Activated T-cell treated with anti-CD3 and anti-CD28 coated beads, Interleukin-2, amount 50 U/mL, for 1 hour (primary cell): Measurements from ENCODE around the gene PCCA.
"Not testable (repeated sequence)": the region's sequence is repeated elsewhere in the genome, so short reads cannot be mapped to it uniquely, and the experiment has no call there.

Source experiments
- DNase-seq: peaks from one replicate; pipeline ENCODE4 v3.0.0-alpha.2; 2020

The PCCA gene

DNA sequence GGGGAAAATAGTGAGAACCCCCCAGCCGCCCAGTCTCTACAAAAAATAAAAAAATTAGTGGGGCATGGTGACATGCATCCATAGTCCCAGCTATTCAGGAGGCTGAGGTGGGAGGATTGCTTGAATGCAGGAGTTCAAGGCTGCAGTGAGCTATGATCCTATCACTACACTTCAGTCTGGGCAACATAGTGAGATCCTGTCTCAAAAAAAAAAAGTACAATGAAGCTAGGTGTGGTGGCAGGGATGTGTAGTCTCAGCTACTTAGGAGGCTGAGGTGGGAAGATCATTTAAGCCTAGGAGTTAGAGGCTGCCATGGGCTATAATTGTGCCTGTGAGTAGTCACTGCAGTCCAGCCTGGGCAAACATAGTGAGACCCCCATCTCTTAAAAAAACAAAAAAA lies 8.9 kb downstream of the PCCA start:
- no peak for DNase-seq

DNA sequence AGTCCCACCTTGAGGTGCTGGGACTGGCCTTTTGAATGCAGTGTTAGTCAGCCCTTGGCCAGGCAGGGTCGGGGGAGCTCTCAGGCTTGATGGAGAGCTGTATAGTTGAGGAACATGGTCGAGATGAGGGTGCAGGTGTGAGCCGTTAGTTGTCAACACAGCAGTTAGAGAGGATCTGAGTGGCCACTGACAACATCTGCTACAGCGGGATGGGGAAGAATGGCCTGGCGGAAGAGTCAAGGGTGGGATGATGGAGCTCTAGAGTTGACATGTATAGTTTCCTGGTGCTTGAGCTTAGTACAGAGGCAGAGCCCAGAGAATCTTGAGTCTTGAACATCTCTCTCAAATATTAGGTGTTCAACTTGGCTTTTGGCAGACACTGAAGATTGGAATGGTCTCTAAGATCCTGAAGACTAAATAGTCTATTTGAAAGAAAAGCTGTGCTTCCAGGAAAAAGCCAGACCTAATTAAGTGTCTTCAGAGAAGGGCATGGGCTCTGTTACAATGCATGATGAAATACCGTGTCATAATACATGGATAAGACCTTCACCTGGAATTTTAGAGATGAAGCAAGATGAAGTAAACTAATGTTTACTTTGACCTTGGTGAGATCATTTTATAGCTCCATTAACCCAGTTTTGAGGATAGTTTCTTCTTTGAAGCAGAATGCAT lies 9.7 kb downstream of the PCCA start:
- no peak for DNase-seq

DNA sequence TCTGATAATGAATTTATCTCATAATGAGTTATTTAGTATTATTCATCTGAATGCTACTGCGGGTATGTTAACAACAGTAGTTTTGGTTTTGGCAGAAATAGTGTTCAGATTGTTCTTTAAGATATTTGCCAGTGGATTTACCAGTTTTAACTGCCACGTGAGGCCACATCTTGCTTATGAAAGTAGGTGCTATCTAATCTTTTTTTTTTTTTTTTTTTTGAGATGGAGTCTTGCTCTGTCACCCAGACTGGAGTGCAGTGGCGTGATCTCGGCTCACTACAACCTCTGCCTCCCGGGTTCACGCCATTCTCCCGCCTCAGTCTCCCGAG lies 10.2 kb downstream of the PCCA start:
- not testable (repeated sequence) for DNase-seq

DNA sequence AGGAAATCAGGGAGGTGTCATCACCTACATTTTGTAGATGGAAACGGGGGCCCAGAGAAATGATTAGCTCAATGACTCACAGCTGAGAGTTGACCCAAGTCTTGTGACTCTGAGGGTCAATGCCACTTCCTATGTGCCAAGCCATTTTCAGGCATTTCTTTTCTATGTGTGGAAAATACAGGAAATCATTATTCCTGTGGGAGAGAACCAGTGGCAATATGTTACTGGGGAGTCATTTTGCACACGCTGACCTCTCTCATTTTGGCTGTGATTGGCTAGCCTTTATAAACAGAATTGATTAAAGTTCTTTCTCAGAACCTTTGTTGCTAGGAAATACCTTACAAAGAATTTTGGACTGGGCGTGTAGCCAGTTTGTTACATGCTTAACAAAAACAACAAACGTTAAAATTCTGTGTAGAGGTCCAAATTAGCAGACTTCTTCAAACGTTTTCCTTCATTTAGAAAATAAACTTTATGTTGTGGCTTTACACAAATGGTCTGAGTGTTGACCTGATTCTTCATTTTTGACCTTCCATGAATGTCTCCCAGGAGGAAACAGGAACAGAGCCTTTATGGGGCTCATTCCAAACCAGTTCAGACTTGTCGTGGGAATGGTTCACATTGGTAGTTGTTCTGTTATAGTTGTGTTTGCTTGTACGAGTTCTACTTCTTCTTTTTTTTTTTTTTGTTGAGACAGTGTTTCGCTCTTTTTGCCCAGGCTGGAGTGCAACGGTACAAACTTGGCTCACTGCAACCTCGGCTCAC lies 11.4 kb downstream of the PCCA start:
- no peak for DNase-seq

DNA sequence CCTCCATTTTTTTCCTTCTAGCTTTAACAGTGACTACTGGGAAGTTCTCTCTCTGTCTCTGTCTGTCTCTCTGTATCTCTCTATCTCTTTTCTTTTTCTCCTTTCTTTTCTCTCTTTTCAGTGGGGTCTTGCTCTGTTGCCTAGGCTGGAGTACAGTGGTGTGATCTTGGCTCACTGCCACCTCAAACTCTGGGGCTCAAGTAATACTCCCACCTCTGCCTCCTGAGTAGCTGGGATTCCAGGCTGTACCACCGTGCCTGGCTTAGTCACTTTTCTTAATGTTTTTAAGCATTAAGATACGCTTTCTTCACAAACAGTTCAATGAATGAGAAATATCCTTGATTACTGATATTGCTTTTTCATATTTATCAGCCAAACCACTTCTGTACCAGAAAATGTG lies 13.1 kb downstream of the PCCA start:
- no peak for DNase-seq

DNA sequence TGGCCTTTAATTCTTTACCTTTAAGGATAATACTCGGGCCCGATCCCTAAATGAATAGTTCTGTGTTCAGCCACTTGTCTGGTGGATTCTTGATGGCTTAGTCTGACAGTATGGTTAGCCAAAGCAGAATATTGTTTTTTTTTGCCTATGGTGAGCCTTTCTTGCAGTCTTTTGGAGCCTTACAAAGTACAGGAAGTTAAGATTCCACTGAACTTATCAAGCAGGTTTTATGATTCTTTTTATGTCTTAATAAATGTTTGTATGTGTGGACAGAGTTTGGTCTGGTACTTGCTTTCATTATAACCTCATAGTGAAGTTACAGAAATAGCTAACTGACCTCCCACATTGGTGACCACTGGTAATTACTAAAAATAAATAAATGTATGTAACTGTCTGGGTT lies 17.1 kb downstream of the PCCA start:
- no peak for DNase-seq

DNA sequence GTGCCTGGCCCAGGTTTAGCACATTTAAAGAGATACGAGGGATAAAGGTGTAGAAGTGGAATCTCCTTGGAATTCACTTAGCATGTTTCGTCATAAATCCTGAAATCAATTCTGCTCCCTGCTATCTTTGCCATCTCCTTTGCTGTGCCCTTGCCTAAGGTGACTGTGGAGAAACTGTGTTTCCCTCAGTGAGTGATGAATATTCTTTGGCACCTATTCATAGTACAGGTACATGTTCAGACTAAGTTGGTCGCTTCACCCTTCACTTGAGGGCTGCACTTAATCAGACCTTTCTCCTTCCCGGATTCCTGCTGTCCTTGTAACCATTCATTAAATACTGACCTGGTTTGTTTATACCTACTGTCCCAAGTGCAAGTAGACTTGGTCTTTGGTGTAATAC lies 17.8 kb downstream of the PCCA start:
- no peak for DNase-seq

DNA sequence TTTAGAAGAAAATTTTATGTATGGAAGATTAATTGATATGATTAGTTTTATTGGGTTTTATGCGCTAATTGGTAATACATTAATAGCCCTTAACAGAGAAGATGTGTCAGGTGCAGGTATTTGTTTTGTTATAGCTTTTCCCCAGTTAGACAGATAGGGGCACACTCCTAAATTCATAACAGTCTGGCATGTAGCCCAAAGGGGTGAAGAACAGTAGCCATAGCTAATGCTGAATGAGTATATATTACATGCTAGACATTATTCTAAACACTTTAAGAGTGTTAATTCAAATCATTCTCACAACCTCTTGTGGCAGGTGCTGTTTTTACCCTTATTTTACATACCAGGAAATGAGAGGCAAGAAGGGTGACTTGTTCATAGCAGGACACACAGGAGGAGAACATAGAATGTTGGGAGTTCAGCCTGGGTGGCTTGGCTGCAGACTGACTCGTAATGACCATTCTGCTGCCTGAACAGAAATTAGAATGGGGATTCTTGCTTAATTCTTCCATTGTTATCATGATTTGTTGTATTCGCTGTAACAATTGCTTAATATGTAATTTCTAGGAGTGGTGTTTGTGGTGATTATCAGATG lies 20.1 kb downstream of the PCCA start:
- no peak for DNase-seq

DNA sequence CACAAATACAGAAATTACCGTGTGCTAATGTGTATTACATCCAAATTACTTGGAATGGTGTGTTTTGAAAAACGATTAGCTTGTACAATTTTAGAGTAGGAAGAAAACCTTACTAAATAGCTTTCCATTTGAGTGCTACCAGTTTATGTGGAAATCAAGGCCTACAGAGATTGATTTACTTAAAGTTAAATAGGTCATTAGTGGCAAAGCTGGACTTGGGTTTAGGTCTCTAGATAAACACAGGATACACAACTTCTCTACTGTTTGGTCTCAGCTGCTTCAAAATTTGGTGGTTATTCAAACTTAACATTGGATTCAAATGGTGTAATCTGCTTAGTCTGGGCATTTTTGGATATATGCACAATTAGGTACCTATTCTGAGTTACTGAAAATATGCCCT lies 21.4 kb downstream of the PCCA start:
- no peak for DNase-seq

DNA sequence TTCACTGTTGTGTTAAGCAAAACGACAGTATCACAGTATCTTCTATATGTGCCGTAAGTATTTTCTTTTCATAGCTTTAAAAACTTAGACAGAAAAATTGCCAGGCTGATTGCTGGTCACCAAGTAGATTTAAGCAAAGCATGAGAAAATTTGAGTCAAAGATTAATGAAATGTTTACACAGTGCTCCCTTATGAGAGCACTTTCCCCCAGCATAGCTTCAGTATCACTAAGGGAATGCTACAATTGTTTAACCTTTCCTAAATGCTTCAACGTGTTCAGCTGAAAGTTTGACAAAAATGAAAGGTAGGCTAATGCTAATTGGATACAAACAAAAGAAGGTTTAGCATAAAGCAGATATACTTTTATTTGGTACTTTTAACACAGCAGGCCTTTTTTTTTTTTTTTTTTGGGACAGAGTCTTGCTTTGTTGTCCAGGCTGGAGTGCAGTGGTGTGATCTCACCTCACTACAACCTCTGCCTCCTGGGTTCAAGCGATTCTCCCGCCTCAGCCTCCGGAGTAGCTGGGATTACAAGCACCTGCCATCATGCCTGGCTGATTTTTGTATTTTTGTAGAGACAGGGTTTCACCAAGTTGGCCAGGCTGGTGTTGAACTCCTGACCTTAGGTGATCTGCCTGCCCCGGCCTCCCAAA lies 23.4 kb downstream of the PCCA start:
- no peak for DNase-seq

DNA sequence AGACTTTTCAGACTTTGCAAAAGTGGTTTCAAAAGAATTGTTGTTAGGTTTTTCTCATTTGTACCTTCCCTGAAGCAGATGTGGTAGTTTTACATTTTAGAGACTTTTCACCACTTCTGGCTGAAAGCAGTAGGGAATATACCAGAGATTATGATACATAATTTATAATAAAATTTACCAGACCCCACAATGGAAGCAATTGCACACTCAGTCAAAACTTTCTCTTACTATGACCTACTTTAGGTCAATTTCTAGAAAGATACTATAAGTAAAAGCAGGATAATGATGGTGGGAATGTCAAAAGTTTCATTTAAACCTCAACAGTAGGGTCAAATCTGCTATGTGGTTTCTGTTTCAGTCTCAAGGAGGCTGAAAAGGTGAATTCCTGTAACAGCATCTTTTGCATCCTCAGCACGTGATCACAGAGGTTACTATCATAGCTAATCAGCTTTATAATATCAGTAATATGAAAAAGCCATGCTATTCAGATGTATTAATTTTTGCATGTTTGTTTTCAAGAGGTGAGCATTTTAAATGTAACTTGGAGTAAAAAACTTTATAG lies 26.9 kb downstream of the PCCA start:
- no peak for DNase-seq

DNA sequence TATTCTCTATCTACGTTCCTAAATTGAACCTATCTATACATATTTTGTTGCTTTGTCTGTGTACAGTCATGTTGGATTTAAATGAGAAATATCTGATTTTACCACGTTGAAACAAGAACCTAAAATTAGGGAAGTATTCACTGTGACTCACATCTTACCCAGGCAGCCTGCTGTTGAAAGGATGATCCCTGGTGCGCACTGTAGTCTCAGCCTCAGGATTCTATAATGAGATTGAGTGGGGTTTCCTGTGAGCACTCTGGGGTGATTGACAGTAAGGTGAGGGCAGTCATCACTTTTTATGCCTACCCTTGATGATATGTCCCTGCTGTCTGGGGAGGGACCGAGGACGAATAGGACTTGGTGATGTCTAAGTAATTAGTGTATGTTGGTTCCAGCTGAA lies 35.4 kb downstream of the PCCA start:
- DNase-seq: no peak

DNA sequence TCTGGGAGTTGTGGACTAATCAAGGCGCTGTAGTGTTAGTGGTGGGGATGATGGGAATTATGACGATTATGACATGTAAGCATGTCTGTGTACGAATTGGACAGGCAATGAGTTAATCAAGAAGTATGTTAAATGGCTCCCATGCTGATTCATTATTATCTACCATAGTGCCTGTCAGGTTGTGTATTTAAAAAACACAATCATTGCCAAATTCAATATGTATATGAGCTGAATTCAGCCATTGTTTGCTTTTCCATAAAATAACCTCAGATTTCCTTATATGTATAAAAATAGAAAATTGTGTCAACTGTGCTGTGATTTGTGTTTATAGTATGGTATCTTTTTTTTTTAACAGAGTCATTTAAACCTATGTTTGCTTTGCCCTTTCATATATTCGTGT lies 37.1 kb downstream of the PCCA start:
- DNase-seq: no peak

DNA sequence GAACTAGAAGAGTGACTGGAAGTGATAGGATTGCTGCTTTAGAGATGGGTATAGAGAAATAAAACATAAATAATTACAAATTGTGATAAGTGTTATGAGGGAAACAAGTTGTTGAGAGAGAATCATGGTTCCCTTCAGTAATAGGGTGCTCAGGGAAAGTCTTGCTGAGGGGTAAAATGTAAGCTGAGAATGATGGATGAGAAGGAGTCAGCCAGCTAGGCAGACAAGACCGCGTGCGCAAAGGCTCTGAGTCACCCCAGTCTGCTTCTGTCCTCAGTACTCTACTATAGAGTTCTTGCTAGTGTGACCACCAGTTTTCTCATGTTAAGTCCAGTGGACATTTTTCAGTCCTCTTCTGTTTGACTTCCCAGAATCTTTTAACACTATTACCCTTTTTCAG lies 39.5 kb downstream of the PCCA start:
- no peak for DNase-seq

DNA sequence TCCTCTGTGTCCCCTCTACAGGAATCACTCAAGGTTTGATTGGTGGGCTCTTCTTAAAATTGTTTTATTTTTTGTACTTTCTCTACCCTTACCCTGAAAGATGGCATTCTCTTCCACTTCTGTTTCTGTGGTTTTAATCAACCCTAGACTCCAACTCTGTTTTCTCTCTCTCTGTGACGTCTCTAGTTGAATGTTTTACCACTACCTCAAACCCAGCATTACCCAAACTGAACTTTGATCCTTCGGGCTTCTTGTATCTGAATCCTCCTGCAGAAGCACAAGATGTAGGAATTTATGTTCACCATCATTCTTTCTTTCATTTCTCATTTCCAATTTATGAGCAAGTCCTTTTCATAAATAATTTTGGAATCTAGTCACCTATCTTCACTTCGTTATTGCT lies 39.9 kb downstream of the PCCA start:
- DNase-seq: no peak

DNA sequence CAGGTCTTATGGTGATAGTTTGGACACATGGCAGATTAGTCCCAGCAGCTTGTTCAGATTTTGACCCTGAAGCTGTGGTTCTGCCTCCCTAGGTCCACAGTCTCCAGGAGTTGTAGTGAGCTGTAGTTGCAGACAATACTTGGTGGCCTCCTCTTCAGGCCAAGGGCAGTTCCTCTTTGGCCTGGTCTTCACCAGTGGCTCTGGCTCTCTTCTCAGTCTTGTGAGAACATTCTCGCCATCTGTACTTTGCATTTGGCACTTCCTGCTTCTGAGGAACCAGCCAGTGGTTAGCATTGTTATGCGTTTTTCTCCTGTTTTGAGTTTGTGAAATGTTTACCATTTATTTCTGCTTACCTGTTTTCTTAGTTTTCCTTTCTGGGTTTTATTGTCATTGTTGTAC lies 40.7 kb downstream of the PCCA start:
- DNase-seq: no peak

DNA sequence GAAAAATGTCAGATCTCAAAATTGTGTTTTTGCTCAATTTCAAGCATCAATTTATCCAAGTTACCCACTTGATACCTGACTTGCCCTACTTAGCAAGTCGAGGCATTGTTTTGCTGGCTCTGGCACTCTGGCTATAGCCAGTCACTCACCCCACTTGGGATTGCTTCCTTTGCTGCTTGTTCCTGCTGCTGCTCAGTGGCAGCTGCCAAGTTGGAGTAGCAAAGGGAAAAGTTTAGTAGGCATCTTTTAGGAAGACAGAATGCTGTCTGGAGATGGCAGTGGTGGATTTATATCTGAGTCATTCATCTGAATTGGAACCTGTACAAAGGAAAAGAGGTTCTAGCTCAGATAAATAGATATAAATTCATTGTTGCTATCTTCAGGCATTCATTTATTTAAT lies 41.2 kb downstream of the PCCA start:
- DNase-seq: no peak

DNA sequence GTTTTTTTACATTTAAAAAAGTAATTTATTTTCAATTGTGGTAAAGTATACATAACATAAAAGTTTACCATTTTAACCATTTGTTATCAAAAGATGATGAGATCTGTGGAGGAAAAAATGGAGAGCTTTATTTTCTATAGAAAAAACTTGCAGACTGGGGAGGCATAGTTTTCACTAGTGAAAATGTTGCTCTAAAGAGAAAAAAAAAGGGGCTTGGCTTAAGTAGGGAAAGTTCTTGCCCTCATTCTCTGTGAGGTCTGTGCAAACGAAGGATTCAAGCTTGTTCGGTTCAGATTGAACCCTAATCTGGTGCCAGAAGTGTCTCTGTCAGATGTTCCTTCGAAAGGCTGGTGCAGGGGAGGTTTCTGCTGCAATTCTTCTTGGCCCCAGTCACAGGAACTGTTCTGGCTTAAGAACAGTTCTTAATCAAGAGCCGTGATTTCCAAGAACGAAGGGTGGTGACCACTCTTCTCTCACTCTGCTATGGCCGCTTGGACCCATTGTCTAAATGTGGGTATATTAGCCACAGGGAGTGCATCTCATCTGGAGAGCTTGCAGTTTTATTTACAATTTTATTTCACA lies 42.1 kb downstream of the PCCA start:
- DNase-seq: no peak

DNA sequence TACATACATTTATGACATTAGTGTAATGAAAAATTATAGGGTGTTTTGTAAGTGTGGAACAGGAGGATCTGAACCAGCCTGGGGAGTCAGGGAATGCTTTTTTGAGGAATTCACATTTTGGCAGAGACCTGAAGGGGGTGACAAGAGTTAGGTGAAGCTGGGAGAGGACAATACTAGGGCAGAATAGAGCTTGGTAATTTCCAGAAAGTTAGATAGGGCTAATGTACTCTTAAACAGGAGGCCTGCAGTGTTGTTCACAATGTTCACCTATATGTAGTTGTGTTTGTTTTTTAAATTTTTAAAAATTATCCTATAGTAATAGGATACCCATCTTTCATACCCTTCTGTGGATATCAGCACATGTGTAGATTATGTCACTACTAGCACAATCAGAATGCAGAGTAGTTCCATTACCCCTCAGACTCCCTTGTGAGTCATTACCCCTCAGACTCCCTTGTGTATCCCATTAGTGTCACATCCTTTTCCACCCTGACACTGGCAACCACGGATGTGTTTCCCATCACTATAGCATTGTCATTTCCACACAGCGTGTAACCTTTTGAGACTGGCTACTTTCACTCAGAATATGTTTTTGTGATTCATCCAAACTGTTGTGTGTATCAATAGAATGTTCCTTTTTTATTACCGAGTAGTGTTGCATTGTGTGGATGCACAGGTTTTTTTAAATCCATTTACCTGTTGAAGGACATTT lies 43.1 kb downstream of the PCCA start:
- no peak for DNase-seq

DNA sequence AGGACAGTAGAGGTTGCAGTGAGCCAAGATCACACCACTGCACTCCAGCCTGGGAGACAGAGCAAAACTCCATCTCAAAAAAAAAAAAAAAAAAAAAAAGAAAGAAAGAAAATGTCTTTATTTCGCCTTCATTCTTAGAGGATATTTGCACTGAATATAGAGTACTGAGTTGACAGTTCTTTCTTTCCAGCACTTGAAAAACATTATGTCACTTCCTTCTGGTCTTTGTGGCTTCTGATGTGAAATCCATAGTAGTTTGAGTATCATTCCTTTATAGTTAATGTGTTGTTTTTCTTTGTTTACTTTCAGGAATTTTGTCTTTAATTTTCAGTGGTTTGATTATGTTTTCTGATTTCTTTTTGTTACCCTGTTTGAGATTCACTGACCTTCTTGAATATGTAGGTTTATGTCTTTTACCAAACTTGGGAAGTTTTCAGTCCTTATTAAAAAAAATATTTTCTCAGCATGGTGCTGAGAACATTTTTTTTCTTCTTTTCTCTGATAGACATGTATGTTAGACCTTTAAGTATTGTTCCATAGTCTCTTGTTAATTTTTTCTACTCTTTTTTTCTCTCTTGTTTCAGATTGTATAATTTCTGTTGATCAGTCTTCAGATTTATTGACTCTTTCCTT lies 50.1 kb downstream of the PCCA start:
- no peak for DNase-seq

DNA sequence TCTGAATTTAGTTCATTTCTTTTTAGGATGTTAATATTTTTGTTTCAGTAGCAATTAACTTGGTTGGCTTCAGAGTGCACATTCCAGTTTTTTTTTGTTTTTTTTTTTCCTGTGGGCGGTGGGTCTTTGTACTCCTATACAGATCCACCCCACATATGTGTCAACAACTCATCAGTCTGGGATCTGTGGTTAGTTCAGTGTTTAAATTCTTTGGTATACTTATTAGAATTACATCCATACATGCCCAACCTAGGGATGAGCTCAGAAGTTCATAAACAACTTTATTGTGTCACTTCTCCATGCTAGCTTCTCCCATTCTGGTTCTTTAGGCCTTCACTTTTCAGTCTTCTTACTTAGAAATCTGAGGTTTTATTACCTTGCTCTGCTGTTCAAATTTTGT lies 50.9 kb downstream of the PCCA start:
- DNase-seq: no peak

DNA sequence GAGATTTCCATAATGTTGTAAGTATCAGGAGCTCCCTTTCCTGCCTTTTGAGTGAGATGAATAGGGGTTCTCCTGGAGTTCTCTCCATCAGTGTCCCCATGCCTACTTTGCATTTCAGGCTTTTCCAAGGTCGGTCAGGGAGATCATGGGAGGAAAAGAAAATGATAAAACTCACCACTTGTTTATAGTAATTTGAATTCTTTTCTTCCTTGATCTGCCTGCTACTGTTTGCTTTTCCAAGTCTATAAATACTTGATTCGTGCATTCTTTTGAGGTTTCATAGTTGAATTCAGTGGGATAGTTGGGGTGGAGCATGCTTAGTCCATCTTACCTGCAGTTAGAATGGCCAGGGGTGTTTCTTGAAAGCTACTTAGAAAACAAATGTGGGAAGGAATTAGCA lies 51.5 kb downstream of the PCCA start:
- no peak for DNase-seq
